ENCODE results near the gene HLA-DOB.

DNA sequence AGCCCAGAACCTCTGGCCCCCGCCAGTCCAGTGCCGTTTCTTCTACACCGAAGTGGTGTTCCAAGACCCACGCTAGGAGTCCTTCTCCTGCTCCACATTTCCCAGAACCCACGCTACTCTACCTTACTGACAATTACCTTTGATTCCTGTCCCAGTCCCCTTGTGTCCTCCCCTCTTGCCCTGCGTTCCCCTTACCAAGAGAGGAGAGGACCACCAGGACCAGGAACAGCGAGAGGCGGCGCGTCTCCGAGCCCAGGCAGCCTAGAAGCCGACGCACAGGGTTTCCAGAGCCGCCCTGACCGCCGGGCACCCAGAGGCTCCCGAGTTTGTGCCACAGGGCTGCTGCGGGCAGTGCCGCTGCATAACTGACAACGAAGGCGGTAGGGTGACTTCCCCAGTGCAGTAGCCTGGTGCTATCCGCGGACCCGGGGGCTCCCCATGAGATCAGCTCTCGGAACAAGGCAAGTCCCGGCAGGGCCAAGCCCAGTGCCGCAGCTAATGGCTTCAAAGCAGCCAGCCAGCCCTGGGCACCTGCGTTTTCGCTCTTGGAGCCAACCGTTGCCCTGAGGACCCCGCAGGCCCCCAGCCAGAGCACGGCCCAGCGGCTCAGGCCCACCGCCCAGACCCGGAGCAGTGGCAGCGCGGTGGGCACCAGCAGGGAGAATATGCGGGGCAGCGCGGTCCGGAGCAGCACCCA is 36.2 kb upstream of the HLA-DOB start:
- TF ChIP-seq POLR2A (IDR thresholded peaks at IDR 0.05; ENCODE audit: low read depth, low read length): no peak
- TF ChIP-seq TAF1 (IDR thresholded peaks at IDR 0.05; ENCODE audit: borderline replicate concordance, low read depth, low read length): no peak; the same call in 1 of the 2 replicates

Data from GM12892 (cell line).